ENCODE results near the gene KLHL6. TPM values are rescaled to one million over a fixed set of nuclear protein-coding genes. Genes with fewer than 3 reads are reported as not detected.

The KLHL6 gene, protein sequence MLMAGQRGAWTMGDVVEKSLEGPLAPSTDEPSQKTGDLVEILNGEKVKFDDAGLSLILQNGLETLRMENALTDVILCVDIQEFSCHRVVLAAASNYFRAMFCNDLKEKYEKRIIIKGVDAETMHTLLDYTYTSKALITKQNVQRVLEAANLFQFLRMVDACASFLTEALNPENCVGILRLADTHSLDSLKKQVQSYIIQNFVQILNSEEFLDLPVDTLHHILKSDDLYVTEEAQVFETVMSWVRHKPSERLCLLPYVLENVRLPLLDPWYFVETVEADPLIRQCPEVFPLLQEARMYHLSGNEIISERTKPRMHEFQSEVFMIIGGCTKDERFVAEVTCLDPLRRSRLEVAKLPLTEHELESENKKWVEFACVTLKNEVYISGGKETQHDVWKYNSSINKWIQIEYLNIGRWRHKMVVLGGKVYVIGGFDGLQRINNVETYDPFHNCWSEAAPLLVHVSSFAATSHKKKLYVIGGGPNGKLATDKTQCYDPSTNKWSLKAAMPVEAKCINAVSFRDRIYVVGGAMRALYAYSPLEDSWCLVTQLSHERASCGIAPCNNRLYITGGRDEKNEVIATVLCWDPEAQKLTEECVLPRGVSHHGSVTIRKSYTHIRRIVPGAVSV
- 9.5 and 13.0 TPM in 2 replicates for total RNA-seq

DNA sequence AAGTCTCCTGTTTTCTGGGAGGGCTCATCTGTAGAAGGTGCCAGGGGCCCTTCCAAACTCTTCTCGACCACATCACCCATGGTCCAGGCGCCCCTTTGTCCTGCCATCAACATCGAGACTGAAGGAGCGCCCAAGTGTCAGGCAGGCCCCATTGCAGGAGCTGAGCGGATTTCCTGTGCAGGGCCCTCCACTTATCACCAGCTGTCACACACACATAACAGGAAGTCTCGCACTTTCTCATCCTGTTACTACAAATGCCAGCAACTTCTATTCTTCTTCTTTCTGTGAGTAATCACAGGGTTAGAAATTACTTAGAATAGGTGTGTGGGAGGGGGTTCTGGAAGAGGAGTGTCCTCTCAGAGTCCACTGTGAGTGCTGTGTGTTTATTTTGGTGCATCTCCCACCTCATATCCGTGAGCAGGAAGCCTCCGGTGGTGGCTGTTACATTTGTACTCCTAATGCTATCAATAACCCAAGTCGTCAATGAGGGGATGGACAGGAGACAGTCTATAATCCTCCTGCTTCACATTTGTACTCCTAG, at the start of gene KLHL6:
Gene KLHL6 (minus strand): TSS at position 166 of the 541 bp plus-strand sequence. CDS start 53 bp downstream, at position 113.
- peak; percentile 67 for DNase-seq (ENCODE audit: extremely low read depth, low read depth, low spot score)

DNA sequence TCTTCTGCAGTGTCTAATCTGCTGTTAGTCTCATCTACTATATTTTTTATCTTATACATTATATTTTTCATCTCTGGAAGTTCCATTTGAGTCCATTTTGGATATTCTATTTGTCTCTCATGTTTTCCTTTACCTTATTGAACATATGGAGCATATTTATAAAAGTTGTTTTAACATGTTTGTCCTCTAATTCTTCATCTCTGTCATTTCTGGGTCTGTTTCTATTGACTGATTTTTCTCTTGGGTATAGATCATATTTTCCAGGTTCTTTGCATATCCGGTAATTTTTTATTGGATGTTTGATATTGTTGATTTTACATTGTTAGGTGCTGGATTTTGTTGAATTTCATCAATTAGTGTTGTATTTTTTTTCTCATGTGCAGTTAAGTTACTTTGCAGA, 42.5 kb upstream of the KLHL6 start:
- no peak for DNase-seq (ENCODE audit: extremely low read depth, low read depth, low spot score)

DNA sequence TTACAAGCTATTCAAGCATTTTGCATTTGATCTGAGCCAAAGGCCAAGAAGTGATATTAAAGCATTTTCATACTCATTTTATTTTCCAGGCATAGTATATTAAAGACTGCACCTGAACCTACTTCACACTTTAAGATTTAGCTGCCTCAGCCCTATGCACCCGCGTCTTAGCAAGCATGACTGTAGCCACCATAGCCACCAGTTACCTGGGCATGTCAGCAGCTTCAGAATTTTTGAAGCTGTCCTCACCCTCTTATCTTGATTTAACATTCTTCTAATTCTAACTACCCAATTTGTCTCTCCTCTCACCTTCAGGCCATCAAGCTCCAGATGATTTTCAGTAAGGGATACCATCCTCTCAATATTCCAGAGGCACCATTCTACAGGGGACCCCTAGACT, 39.1 kb upstream of the KLHL6 start:
- no peak for DNase-seq (ENCODE audit: extremely low read depth, low read depth, low spot score)

DNA sequence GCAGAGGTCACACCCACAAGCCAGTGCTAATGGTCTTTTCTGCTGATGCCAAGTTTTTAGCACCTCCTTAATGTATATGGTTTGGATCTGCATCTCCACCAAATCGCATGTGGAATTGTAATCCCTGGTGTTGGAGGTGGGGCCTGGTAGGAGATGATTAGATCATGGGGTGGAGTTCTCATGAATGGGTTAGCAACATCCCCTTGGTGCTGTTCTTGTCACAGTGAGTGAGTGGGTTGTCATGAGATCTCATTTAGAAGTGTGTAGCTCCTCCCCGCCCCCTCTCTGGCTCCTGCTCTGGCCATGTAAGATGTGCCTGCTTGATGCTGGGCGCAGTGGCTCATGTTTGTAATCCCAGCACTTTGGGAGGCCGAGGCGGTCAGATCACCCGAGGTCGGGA, 37.3 kb upstream of the KLHL6 start:
- no peak for DNase-seq (ENCODE audit: extremely low read depth, low read depth, low spot score)

DNA sequence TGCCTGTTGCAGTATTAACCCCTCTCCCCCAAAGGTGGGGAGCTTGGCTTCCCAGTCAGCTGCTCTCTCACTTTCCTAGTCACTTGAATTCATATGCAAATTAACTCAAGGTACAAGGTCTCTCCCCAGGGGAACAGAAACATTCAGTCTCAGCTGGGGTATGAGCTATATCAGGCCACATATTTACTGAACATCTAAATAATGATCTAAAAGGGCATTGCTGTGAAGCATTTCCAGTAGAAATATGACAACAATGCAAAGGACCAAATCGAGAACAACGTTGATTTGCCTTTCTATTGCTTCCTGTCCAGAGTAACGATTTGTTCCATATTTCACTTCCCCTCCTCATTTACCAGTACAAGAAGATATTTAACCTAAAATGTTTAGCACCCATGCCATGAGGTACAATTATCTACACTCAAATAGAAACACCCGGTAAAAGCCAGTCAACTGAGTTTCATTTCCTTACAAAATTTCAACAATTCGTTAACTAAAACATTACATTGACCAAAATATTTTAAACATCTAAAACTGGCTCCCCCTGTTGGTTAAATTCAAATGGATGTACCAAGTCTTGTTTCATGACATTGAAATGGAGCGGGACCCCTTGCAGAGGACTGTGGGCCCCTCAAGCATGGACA, 36.5 kb upstream of the KLHL6 start:
- no peak for DNase-seq (ENCODE audit: extremely low read depth, low read depth, low spot score)

DNA sequence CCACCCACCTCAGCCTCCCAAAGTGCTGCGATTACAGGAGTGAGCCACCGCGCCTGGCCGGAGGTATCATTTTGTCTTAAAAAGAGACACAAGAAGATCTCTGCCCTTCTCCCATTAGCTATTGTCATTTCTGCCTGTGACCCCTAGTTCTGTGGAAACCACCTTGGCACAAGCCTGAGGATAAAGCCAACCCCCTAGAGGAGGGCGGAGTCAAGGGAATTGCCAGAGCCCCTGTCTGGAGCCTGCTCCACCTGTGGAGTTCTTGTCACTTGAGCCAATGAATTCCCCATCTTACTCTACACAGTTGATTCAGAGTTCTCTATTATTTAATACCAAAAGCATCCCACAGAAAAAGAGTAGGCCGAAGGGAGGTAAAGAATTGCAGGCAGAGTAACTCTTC, 34.9 kb upstream of the KLHL6 start:
- DNase-seq (ENCODE audit: extremely low read depth, low read depth, low spot score): no peak

DNA sequence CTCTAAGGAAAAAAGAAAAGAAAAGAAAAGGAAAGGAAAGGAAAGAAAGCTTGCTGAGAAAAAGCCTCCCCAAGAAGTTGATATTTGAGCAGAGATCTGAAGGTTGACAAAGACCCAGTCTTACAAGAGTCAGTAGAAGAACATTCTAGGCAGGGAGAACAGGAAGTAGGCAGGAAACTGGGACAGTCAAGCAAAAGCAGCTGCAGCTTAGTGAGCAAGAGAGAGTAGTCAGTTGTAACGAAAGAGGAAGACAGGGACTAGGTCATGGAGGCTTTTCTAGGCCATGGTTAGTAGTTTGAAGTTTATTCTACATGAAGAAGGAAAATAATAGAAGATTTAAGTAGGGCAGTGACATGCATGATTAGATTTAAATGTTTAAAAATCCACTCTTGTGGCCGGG, 31.8 kb upstream of the KLHL6 start:
- DNase-seq (ENCODE audit: extremely low read depth, low read depth, low spot score): no peak

DNA sequence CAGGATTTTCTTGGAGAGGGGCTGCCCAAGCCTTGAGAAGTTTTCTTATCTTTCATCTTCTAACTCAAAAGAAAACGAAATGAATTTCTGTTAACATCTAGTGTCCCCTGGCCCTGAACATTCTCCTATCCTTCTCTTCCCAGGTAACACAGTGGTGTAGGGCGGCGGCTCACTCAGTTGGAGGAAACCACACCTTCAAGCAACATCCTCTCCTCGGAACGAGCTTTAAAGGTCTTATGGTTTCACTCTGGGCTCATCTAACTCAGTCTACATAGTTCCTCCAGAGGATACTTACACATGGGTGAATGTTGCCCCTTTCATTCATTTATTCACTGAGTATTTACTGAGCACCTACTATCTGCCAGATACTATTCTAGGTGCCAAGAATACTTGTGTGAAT, 31.0 kb upstream of the KLHL6 start:
- DNase-seq (ENCODE audit: extremely low read depth, low read depth, low spot score): no peak

DNA sequence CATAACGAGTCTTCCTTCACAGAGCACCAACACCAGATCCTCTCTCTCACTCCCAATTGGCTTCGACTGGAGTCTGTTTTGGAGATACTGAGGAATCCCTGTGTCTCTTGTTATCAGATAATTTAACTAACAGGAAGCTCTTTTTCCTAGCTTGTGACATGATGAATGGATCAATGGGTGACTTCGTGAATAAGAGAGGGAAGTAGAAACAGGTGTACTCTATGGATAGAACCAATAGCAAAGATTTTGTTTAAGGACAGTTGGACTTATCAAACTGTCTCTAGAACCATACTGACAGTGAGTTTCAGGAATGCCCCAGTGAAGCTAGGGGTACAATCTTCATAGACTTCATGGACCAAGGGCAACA, 29.4 kb upstream of the KLHL6 start:
- DNase-seq (ENCODE audit: extremely low read depth, low read depth, low spot score): no peak

DNA sequence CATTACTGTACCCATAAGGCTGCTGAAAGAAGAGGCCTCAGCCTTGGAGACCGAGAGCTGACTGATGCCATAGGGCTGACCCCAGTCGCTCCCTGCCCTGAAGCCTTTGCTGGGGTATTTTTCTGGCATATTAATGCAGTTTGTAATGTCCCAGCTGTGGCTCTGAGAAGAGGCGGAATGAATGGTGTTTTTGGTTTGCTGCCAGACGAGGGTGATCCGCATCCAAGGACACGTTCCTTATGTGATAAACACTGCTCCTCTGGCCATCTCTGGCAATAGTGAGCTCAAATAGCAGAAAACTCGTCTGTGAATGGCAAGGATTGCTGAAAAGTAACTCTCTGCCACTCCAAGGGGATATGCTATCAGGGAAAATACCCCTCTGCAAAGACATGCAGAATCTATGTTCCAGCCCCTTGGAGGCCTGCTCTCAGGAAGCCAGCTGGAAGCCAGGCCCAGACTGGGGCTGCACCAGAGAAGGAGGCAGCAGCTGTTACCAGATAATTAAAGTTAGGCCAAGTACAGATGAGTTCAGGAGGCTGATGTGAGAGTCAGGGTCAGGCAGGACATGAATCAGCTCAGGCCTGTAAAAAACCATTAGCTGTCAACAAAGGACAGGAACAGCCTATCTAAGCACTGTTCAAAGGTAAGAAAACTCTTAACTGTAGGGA, 28.9 kb upstream of the KLHL6 start:
- no peak for DNase-seq (ENCODE audit: extremely low read depth, low read depth, low spot score)

DNA sequence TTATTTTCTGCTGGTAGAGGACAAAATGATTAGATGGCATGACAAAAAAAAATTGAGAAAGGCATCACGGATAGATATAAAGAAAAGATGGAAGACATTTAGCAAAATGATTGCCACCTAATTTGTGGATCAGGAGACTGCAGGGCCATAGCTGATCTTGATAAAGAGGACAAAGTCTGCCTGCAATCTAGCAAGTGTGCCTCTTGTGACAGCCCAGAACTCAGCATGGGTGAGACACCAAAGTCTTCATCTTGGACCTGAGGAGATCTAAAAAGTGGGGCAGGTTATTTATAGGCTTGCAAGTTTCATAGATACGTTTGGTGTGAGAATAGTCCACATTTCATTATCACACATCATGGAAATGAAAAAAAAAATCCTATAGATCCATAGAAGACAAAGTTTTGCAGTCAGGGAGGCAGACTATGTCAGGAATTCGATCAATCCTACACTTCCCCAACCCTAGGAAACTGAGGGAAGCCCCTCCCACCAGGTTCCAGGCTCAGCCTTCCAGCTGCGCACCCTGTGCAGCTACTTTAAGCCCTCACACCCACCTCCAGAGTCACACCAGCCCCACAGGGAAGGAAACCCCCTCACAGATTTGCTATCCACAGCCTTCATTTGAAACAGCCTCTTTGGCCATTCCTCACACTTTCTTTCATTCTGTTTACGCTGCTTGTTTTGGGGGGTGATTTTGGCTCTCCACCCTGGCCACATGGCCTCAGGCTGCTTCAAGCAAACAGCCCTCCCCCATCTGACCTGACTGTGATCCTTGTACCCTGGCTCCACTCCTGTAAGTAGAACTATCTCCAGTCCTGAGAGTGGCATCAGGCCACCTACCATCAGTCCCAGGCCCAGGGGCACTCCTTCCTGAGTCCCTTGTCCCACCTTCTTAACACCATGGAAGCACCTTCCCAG, 28.1 kb upstream of the KLHL6 start:
- DNase-seq (ENCODE audit: extremely low read depth, low read depth, low spot score): no peak

DNA sequence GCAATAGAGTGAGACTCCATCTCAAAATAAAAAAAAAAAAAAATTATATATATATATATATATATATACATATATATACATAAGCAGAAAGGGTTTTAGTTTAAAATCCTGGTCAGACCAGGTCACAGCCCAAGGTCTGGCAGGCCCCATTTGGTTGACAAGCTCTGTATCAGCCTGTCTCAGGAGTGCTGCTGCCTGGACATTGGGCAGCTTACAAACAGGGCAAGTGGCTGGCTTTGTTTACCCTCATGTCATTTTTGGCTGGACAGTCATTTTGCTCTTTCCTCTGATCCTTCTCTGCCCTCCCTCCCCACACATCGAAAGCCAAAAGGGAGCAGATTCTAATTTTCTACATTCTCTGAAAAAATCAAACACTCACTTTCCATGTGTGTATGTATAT, 26.7 kb upstream of the KLHL6 start:
- no peak for DNase-seq (ENCODE audit: extremely low read depth, low read depth, low spot score)

DNA sequence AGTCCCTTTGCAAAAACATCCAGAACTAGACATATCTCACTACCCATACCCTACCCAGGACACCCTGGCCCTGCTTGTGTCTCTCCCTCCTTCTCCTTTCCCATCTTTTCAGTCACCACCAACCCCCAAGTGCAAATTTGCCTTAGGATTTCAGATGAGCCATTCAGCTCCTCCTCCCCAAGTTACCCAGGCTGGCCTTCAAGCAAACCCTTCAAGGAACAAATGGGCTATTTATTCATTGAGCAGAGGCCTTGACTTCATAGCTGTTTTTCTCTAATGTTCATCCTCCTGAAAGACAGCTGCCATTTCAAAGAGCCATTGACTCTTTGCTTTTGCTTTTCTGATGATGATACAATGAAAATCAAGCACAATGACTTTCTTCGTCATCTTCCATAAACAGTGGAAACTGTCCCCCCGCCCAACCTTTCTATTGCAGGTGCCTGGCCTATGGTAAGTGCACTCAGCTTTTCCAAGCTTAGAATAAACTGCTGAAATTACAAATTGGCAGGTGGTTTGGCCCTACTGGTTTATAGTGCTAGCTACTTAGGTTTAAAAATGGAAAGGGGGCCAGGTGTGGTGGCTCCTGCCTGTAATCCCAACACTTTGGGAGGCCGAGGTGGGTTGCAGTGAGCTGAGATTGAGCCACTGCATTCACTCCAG, 26.1 kb upstream of the KLHL6 start:
- no peak for DNase-seq (ENCODE audit: extremely low read depth, low read depth, low spot score)

DNA sequence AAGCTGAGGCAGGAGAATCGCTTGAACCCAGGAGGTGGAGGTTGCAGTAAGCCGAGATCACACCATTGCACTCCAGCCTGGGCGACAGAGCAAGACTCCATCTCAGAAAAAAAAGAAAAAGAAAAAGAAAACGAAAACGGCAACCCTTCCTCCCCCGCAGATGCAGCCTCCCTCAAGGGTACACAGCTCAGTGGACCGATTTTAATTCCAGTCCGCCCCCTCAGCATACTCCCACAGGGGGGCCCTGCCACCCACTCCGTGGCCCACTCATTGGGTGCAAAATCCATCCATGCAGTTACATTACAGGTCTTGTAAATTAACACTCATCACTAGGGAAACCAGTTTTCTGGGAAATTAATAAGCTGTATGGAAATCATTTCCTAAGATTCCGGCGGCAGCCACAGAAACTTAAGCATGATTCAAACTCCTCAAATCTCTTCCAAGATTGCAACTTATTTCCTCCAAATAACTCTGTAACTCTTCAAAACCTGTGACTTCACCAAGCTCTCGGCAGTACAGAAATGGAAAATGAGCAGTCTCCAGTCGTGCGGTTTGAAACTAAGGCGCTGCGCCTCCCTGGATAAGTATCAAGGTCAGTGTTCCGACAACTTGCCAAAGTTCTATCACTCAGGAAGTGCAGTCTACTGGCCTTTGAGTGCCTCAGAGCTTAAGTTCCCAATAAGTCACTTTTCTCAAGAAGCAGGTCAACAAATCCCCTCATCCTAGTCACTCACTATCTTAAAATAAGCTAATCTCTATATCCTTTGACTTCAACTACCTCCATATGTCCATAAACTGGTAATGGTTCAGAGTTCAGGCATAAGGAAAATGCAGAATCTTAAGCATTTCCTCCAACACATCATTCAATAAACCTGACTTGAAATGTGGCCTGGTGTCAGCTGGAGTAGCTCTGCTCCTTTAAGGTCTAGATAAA, 24.7 kb upstream of the KLHL6 start:
- DNase-seq (ENCODE audit: extremely low read depth, low read depth, low spot score): no peak

DNA sequence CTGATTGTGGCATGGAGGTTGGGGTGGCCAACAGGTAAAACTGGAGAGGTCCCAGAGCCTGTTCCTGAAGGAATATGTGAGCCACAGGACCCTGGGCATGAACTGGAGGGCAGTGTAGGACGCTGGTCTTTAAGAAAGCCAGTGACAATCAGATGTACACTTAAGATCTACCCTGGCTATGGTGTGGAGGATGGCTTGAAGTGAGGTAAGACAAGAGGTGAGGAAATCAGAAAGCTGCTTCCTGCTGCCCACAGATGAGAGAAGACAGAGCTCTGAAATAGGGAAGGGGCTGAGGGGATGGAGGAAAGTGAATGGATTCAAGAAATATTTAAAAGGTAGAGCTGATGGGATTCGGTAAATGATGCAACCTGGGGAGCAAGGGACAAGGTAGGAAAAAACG, 22.7 kb upstream of the KLHL6 start:
- no peak for DNase-seq (ENCODE audit: extremely low read depth, low read depth, low spot score)

DNA sequence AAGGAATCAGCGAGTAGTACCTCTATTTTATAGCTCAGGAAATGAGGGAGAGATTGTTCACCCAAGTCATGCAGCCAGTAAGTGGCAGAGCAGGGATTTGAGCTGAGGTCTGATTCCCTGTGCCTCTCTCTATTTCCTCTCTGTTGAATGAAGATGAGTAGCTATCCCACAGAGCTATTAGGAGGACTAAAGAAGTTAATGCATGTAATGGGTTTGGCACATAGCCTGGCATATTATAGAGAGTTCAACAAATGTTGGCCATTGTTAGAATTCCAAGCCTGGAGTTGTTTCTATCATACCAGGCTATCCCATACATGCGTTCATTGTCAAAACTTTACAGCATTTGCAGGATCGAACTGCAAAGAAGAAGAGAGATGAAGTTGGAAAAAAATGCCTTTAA, 21.8 kb upstream of the KLHL6 start:
- DNase-seq (ENCODE audit: extremely low read depth, low read depth, low spot score): no peak

DNA sequence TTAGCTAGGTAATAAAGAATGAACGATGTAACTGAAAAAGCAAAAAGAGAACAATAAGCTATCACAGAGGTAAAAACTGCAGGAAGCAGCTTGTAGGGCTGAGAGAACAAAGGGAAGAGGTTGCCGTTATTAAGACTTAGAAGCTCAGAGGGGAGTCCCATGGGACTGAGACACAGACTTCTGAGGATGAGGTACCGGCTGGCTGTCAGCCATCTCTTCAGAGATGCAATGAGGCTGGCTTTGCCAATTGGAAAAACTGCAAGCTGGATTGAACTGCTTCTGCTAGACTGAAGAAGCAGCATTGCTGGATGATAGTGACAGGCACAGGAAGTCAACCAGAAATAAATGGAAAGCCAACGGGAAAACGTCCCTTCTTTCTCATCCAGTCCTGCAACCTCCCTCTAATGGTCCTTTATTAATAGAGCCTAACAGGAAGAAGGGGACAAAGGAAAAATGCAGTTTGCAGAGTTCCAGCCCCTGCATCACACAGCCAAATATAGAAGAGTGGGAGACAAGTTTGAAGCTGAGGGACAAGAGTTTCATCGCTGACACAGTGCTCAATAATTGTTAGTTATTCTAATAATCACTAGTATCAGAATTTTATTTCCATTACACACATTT, 21.1 kb upstream of the KLHL6 start:
- no peak for DNase-seq (ENCODE audit: extremely low read depth, low read depth, low spot score)

DNA sequence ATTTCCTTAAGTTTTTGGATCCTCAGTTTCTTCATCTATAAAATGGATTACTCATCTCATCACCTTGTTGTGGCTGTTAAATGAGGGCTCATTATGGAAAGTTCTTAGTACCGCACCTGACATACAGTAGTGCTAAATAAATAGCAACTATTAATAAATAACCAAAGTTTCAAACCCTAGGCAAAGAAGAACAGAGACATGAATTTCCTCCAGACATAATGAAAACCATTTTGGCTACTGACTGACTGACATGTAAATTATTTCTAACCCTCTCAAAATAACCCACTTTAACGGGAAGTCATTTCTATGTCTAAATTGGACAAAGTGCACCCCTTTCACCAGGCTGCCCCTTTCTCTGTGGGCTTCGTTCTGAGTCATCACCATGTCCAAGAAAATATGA, 17.4 kb upstream of the KLHL6 start:
- DNase-seq (ENCODE audit: extremely low read depth, low read depth, low spot score): no peak

All from glomerular endothelial cell (primary cell).